Skin of body (tissue), 2 donors: ENCODE measurements around the gene MAGEB6B. TPM values are rescaled to one million over a fixed set of nuclear protein-coding genes. Genes with fewer than 3 reads are reported as not detected.
"Not testable (repeated sequence)": the region's sequence is repeated elsewhere in the genome, so short reads cannot be mapped to it uniquely, and the experiment has no call there.

ENCODE experiments used
- DNase-seq: peaks from one replicate; lab custom pipeline; 2025; lab: John Stamatoyannopoulos, UW
- total RNA-seq: library from RNA; depleted of rRNA; stranded (reverse); fragments of >200 nt; gene quantifications from one replicate; pipeline ENCODE4 v1.2.3, GENCODE V29; 2014

Gene MAGEB6B
- not detected for total RNA-seq

GRCh38 chrX:26160301-26160700 is at the start of gene MAGEB6B:
Gene MAGEB6B (plus strand): TSS chrX:26160601. CDS start chrX:26160601, 0 bp downstream.
- no peak for DNase-seq

GRCh38 chrX:26138274-26138673 is 22.1 kb upstream of the MAGEB6B start, which contains the start of gene MAGEB18:
Gene MAGEB18 (plus strand): TSS chrX:26138343. CDS start chrX:26138986, 643 bp downstream.
- DNase-seq: no peak

- DNase-seq: no peak
Measured at GRCh38 chrX:26146024-26146423, 14.4 kb upstream of the MAGEB6B start.

- no peak for DNase-seq
Measured at GRCh38 chrX:26192204-26192603, 31.8 kb downstream of the MAGEB6B start, which contains the start of gene MAGEB6. Gene MAGEB6 (plus strand): TSS chrX:26192440. CDS start chrX:26193847, 1,407 bp downstream.

- DNase-seq: no peak
Measured at GRCh38 chrX:26203561-26203960, 43.2 kb downstream of the MAGEB6B start.

GRCh38 chrX:26204717-26205116 is 44.3 kb downstream of the MAGEB6B start:
- DNase-seq: not testable (repeated sequence)

- DNase-seq: no peak
Measured at GRCh38 chrX:26208012-26208411, 47.6 kb downstream of the MAGEB6B start.

Other genes starting within 250 kb of the MAGEB6B start
- not detected for gene MAGEB18, start 22.3 kb upstream of the MAGEB6B start, total RNA-seq
- not detected for gene MAGEB6, start 31.8 kb downstream of the MAGEB6B start, total RNA-seq
- gene MAGEB5, start 55.6 kb downstream of the MAGEB6B start, total RNA-seq: not detected